Neural cell (in vitro differentiated cells): ENCODE measurements around the gene EPHA4. TPM values are rescaled to one million over a fixed set of nuclear protein-coding genes. Genes with fewer than 3 reads are reported as not detected.
A peak's percentile ranks its signal among the peaks of the same experiment; 100 is the strongest.

ENCODE experiments used
- H2AFZ ChIP-seq: fragments of 200-600, 300-800 bp; sonication (generic), shearing (Covaris generic); 2 replicates; pipeline ENCODE4 v1.6.0; 2014; ENCODE audit warnings: low read depth, mild to moderate bottlenecking, antibody characterized with exemption, low read length, moderate library complexity
- H3F3A ChIP-seq: fragments of 200-600 bp; shearing (Covaris generic); 2 replicates; pipeline ENCODE4 v1.6.1; 2016; ENCODE audit warnings: mild to moderate bottlenecking, moderate library complexity, mixed read lengths, antibody characterized with exemption, low read length; ENCODE audit not compliant: insufficient read depth, poor library complexity, severe bottlenecking
- H3K27ac ChIP-seq: fragments of 200-600, 300-800 bp; sonication (generic), shearing (Covaris generic); 2 replicates; pipeline ENCODE4 v1.5.1; 2014; ENCODE audit warnings: mild to moderate bottlenecking, low read length, moderate library complexity
- H3K27me3 ChIP-seq: fragments of 300-800, 200-600 bp; sonication (generic), shearing (Covaris generic); 2 replicates; pipeline ENCODE4 v1.6.0; 2014; ENCODE audit warnings: mild to moderate bottlenecking, low read depth, low read length, moderate library complexity; ENCODE audit not compliant: insufficient read depth
- H3K36me3 ChIP-seq: fragments of 300-800, 200-600 bp; sonication (generic), shearing (Covaris generic); 2 replicates; pipeline ENCODE4 v1.5.1; 2014; ENCODE audit warnings: mild to moderate bottlenecking, antibody characterized with exemption, low read length, moderate library complexity; ENCODE audit not compliant: insufficient read depth
- H3K4me2 ChIP-seq: fragments of 300-800, 200-600 bp; sonication (generic), shearing (Covaris generic); 2 replicates; pipeline ENCODE4 v1.6.0; 2014; ENCODE audit warnings: mild to moderate bottlenecking, low read length
- H3K4me3 ChIP-seq: fragments of 300-800, 200-600 bp; sonication (generic), shearing (Covaris generic); 2 replicates; pipeline ENCODE4 v1.5.1; 2014; ENCODE audit warnings: mild to moderate bottlenecking, low read length, moderate library complexity
- H3K79me2 ChIP-seq: fragments of 200-600 bp; shearing (Covaris generic); replicated peaks from 2 replicates; pipeline ENCODE4 v1.6.0; 2014; ENCODE audit warnings: mild to moderate bottlenecking, low read length, moderate library complexity; ENCODE audit not compliant: insufficient read depth
- H3K9ac ChIP-seq: fragments of 300-800, 200-600 bp; sonication (generic), shearing (Covaris generic); 2 replicates; pipeline ENCODE4 v1.6.1; 2016; ENCODE audit warnings: mild to moderate bottlenecking, low read length, mixed read lengths
- H3K9me2 ChIP-seq: fragments of 200-600 bp; shearing (Covaris generic); 2 replicates; pipeline ENCODE4 v1.6.1; 2016; ENCODE audit warnings: mild to moderate bottlenecking, low read length, mixed read lengths; ENCODE audit not compliant: insufficient read depth
- H3K9me3 ChIP-seq: fragments of 200-600, 300-800 bp; sonication (generic), shearing (Covaris generic); 2 replicates; pipeline ENCODE4 v1.6.1; 2016; ENCODE audit warnings: mild to moderate bottlenecking, mixed run types, low read length, moderate library complexity, mixed read lengths
- H4K20me1 ChIP-seq: fragments of 200-600 bp; shearing (Covaris generic); 2 replicates; pipeline ENCODE4 v1.6.1; 2016; ENCODE audit warnings: mild to moderate bottlenecking, mixed run types; ENCODE audit not compliant: insufficient read depth
- CTCF ChIP-seq: fragments of 450-650 bp; IDR thresholded peaks from 2 replicates; pipeline ENCODE4 v1.5.1; 2014; ENCODE audit warnings: antibody characterized with exemption, mild to moderate bottlenecking, moderate library complexity; ENCODE audit not compliant: poor library complexity, severe bottlenecking
- EP300 ChIP-seq: fragments of 450-650 bp; conservative IDR thresholded peaks from 2 replicates; pipeline ENCODE4 v1.6.1; 2014; ENCODE audit warnings: antibody characterized with exemption, mild to moderate bottlenecking, moderate library complexity; ENCODE audit not compliant: poor library complexity, severe bottlenecking
- EZH2 ChIP-seq: fragments of 200-600, 300-800 bp; shearing (Covaris generic), sonication (generic); IDR thresholded peaks from 2 replicates; pipeline ENCODE4 v1.6.1; 2014; ENCODE audit warnings: antibody characterized with exemption, low read length, borderline replicate concordance, mild to moderate bottlenecking; ENCODE audit not compliant: insufficient read depth, poor library complexity, severe bottlenecking
- MXI1 ChIP-seq: fragments of 450-650 bp; conservative IDR thresholded peaks from 2 replicates; pipeline ENCODE4 v1.6.1; 2014; ENCODE audit warnings: antibody characterized with exemption, mild to moderate bottlenecking; ENCODE audit not compliant: poor library complexity, severe bottlenecking
- POLR2AphosphoS5 ChIP-seq: IDR thresholded peaks from 2 replicates; pipeline ENCODE4 v1.6.1; 2012
- RAD21 ChIP-seq: fragments of 450-650 bp; conservative IDR thresholded peaks from 2 replicates; pipeline ENCODE4 v1.6.1; 2014; ENCODE audit warnings: antibody characterized with exemption, mild to moderate bottlenecking, moderate library complexity
- SMC3 ChIP-seq: fragments of 450-650 bp; conservative IDR thresholded peaks from 2 replicates; pipeline ENCODE4 v1.6.1; 2014; ENCODE audit warnings: antibody characterized with exemption, mild to moderate bottlenecking, moderate library complexity; ENCODE audit not compliant: poor library complexity
- TAF1 ChIP-seq: IDR thresholded peaks from 2 replicates; pipeline ENCODE4 v1.6.1; 2012; ENCODE audit warnings: low read depth
- polyA plus RNA-seq: library from polyadenylated mRNA; depleted of rRNA; stranded (reverse); fragments of >200 nt; gene quantifications from 2 replicates; pipeline ENCODE4 v1.2.3, GENCODE V29; 2014
- TF ChIP-seq, protein P1 (sequence below): IDR thresholded peaks from 2 replicates; pipeline ENCODE4 v1.6.1; 2012; ENCODE audit warnings: borderline replicate concordance

EPHA4 gene
- polyA plus RNA-seq, 1 donor from 2014 or later = 71.1 TPM

GRCh38 chr2:221501210-221501882 is 70.8 kb downstream of the EPHA4 start:
- no peak overlapping the region for H3K4me2 ChIP-seq
- no peaks in the 10 kb centered on the region for H3F3A ChIP-seq
- H3K27ac ChIP-seq = peak overlapping the region; percentile 46
- H3K79me2 ChIP-seq = peaks cover 38% of the 10 kb centered on the region
- TF ChIP-seq EZH2 = no peak
- TF ChIP-seq MXI1 = no peak
- no peak for TF ChIP-seq TAF1
- TF ChIP-seq POLR2AphosphoS5 = no peak
- TF ChIP-seq RAD21 = no peak
- TF ChIP-seq, protein P1, sequence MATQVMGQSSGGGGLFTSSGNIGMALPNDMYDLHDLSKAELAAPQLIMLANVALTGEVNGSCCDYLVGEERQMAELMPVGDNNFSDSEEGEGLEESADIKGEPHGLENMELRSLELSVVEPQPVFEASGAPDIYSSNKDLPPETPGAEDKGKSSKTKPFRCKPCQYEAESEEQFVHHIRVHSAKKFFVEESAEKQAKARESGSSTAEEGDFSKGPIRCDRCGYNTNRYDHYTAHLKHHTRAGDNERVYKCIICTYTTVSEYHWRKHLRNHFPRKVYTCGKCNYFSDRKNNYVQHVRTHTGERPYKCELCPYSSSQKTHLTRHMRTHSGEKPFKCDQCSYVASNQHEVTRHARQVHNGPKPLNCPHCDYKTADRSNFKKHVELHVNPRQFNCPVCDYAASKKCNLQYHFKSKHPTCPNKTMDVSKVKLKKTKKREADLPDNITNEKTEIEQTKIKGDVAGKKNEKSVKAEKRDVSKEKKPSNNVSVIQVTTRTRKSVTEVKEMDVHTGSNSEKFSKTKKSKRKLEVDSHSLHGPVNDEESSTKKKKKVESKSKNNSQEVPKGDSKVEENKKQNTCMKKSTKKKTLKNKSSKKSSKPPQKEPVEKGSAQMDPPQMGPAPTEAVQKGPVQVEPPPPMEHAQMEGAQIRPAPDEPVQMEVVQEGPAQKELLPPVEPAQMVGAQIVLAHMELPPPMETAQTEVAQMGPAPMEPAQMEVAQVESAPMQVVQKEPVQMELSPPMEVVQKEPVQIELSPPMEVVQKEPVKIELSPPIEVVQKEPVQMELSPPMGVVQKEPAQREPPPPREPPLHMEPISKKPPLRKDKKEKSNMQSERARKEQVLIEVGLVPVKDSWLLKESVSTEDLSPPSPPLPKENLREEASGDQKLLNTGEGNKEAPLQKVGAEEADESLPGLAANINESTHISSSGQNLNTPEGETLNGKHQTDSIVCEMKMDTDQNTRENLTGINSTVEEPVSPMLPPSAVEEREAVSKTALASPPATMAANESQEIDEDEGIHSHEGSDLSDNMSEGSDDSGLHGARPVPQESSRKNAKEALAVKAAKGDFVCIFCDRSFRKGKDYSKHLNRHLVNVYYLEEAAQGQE = no peak
- TF ChIP-seq CTCF = no peak
- TF ChIP-seq SMC3 = no peak
- TF ChIP-seq EP300 = no peak
- H3K9me2 ChIP-seq = no peaks in the 10 kb centered on the region
- H3K9me3 ChIP-seq = no peaks in the 10 kb centered on the region
- no peaks in the 10 kb centered on the region for H3K27me3 ChIP-seq
- H4K20me1 ChIP-seq = no peaks in the 10 kb centered on the region
- H3K4me3 ChIP-seq = no peak overlapping the region
- no peak overlapping the region for H3K9ac ChIP-seq
- H3K36me3 ChIP-seq = no peaks in the 10 kb centered on the region
- no peak overlapping the region for H2AFZ ChIP-seq

GRCh38 chr2:221500501-221501209 is 71.4 kb downstream of the EPHA4 start:
- TF ChIP-seq, protein P1 = peak; percentile 40
- TF ChIP-seq EZH2 = no peak
- no peak for TF ChIP-seq RAD21
- no peak for TF ChIP-seq POLR2AphosphoS5
- no peak for TF ChIP-seq TAF1
- TF ChIP-seq MXI1 = no peak
- no peak for TF ChIP-seq CTCF
- TF ChIP-seq EP300 = peak; percentile 26
- no peak for TF ChIP-seq SMC3
- Histone ChIP-seq H3K4me3 (peak overlapping the region; percentile 25), H3K27ac (peak overlapping the region; percentile 23), H3K27me3 (no peaks in the 10 kb centered on the region), H3K9me3 (no peaks in the 10 kb centered on the region), H3K36me3 (no peaks in the 10 kb centered on the region), H3K79me2 (peaks cover 34% of the 10 kb centered on the region), H3K9me2 (no peaks in the 10 kb centered on the region), H3K9ac (no peak overlapping the region), H3K4me2 (no peak overlapping the region), H3F3A (no peaks in the 10 kb centered on the region), H4K20me1 (no peaks in the 10 kb centered on the region), H2AFZ (no peak overlapping the region)
